ENCODE measurements around the gene PATJ. TPM values are rescaled to one million over a fixed set of nuclear protein-coding genes. Genes with fewer than 3 reads are reported as not detected.

PATJ gene
- total and polyA plus RNA-seq, 2 of the 13 experiments (the other 11 are each of a cell fraction or from before 2014, with no cell fraction given) = 6.2 to 16.8 TPM

GRCh38 chr1:61724813-61725694 is 17.2 kb upstream of the PATJ start, which contains the start of gene TM2D1 (continued):
- TF ChIP-seq ZBTB10 (CRISPR knock-in tag; IDR thresholded peaks at IDR 0.05; ENCODE audit: borderline replicate concordance) = 0 out of 2 replicates have a peak, but pooled peaks have one; percentile 30
- TF ChIP-seq E2F2 (CRISPR knock-in tag; IDR thresholded peaks at IDR 0.05; ENCODE audit: borderline replicate concordance) = no peak
- TF ChIP-seq ZNF546 (CRISPR knock-in tag; conservative IDR thresholded peaks at IDR 0.05) = no peak; the same call in 1 of the 2 replicates
- peak; percentile 69; the same call in 1 of the 2 replicates for TF ChIP-seq ZXDC (CRISPR knock-in tag; IDR thresholded peaks at IDR 0.05)
- 0 out of 2 replicates have a peak, but pooled peaks have one; percentile 41 for TF ChIP-seq ZSCAN22 (CRISPR knock-in tag; IDR thresholded peaks at IDR 0.05)
- TF ChIP-seq ZNF468 (CRISPR knock-in tag; IDR thresholded peaks at IDR 0.05) = 0 out of 2 replicates have a peak, but pooled peaks have one; percentile 70
- TF ChIP-seq PHF8 (CRISPR knock-in tag; IDR thresholded peaks at IDR 0.05) = peak; percentile 96
- TF ChIP-seq TMF1 (CRISPR knock-in tag; IDR thresholded peaks at IDR 0.05; ENCODE audit: low read depth) = no peak
- TF ChIP-seq ATF7-NPFF (CRISPR knock-in tag; IDR thresholded peaks at IDR 0.05; ENCODE audit: low read depth) = peak; percentile 89
- TF ChIP-seq GPBP1L1 (CRISPR knock-in tag; IDR thresholded peaks at IDR 0.05) = no peak
- TF ChIP-seq HNF1A (IDR thresholded peaks at IDR 0.05; ENCODE audit: low read depth) = no peak
- TF ChIP-seq HNF1A (CRISPR knock-in tag; IDR thresholded peaks at IDR 0.05; ENCODE audit: borderline replicate concordance) = peak; percentile 61; the same call in 1 of the 2 replicates
- peak; percentile 84 for TF ChIP-seq ERF (CRISPR knock-in tag; IDR thresholded peaks at IDR 0.05)
- TF ChIP-seq ZNF839 (CRISPR knock-in tag; IDR thresholded peaks at IDR 0.05; ENCODE audit: borderline replicate concordance) = 0 out of 2 replicates have a peak, but pooled peaks have one; percentile 26
